G401 (cell line): ENCODE results near the gene CEP135. TPM values are rescaled to one million over a fixed set of nuclear protein-coding genes. Genes with fewer than 3 reads are reported as not detected.
"Not testable (repeated sequence)": the region's sequence is repeated elsewhere in the genome, so short reads cannot be mapped to it uniquely, and the experiment has no call there.

Experiments used
- DNase-seq: peaks from one replicate; pipeline ENCODE4 v3.0.0-alpha.2; 2015; ENCODE audit warnings: low spot score
- in situ Hi-C: cut with HindIII; loops from 2 replicates; pipeline ENCODE4 v1.10.0; 2016; ENCODE audit warnings: low sequenced_read_pairs, mixed read lengths
- total RNA-seq: library from RNA; depleted of rRNA; stranded (reverse); fragments of >200 nt; shearing (Covaris generic); gene quantifications from 2 replicates; pipeline ENCODE4 v1.2.3, GENCODE V29; 2014; rRNA removed

CEP135 gene
- total RNA-seq, 1 experiment from 2014 or later, result 10.7 TPM

DNA sequence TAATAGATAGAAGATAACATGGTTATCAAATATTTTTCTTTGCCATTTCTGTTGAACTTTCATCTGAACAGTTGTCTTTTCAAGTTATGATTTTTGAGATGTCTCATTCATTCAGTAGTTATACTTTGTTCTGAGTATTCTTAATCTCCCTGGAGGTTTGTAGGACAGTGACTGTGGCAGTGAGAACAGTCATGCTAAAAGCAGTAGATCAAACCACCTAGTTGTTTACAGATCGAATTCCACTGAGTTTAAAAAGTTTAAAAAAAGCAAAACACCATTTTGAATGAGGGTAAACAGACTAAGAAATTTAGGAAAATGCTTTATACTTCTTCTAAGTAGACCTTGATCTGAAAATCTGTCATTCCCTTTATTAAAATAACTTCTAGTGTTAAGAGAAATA is 107.2 kb downstream of the CEP135 start:
- in situ Hi-C loops, result no loop called here
- DNase-seq, result no peak

DNA sequence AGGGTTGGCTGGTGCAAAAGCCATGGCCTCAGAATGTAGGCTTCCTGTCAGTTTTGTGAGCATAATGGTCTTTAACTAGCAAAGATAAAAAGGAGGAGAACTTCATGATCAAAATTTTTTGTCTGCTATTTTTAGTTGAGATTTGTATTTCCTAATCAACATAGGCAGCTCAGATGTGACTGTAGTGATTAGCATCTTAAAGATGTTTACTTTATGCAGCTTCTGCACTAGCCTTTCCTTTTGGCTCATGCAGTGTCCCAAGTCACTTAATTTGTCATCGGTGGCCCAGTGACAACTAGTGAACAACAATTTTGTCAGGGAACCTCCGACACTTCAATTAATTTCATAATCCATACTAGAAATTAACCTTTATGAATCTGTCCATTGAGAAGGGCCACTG is 109.8 kb downstream of the CEP135 start:
- in situ Hi-C loops, result no loop called here

DNA sequence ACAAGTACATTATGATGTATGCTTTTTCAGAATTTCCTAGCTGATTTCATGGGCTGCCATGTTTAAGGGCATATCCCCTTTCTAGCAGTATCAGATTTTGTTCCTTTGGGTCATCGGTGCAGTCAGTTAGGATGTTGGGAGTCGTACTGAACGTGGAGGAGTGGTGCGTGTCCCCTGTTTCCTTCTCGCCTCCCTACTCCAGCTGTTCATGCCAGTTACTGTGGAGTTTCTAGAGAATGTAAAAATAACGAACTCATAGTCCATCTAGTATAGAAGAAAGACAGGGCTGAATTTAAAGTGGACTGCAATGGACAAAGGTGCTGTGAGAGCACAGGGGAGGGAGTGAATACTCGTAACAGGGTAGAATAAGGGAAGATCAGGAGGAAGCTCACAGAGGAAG is 111.3 kb downstream of the CEP135 start:
- in situ Hi-C loops, result no loop called here
- DNase-seq, result no peak

More for the DNA sequence above, 109.8 kb downstream of the CEP135 start:
- no peak for DNase-seq

DNA sequence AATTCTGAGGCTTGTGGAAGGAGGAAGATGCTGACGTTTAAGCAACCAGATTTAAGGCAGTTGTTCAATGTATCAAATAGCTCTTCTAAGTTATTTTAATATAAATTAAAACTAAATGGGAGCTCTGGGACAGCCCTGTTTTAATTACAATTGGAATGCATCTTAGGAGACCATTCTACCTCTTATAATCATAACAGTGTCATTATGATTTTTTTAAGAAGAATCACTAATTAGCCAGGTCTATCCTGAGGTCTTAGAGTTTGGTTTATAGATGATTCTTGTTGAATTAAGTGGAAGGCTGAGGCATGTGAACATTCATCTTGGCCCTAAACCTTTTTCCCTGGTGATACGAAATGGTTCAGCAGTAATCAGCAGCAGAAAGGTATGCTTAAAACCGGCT is 113.4 kb downstream of the CEP135 start:
- in situ Hi-C loops, result no loop called here
- DNase-seq, result no peak

DNA sequence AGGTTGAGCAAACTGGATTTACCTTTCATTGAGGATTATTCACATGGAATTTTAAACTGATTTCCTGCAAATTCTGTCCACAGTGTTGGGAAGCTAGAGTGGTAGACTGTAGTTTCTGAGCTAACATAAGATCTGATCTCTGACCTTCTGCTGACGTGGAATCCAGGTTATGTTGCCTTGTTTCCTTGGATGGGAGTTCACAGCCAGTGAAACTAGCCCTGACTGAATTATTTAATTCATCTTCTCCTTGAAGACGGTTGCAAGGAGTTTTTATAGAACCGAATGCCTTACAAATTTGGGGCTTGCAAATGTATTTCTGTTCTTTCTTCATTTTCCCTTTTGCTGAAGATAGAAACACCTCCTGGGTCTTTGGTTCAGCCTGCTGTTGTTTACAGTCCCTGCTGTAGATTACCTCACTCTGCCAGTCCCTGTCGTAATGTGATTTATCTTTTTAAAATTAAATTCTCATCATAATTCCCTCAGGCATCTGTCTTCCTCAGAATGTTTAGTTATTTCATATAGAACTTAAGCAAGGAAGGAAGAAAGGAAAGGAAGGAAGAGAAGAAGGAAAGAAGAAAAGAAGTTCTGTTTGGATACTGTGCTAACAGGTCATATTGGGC is 113.9 kb downstream of the CEP135 start:
- DNase-seq, result no peak
- in situ Hi-C loops, result no loop called here

DNA sequence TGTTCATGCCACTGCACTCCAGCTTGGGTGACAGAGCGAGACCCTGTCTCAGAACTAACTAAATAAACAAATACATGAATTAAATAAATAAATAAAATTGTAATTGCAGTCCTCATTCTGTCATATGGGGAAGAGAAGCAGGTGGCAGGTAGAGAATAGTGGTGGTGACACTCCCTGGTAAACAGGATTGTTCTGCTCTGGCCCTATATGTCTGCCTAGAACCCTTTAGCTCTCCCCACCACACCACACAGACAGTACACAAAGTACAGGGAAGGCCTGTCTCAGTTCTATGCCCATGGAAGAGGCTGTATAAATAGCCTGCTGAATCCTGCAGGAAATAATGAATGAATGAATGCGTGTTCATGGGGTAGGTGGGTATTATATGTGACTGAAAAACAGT is 117.7 kb downstream of the CEP135 start:
- in situ Hi-C loops, result no loop called here

DNA sequence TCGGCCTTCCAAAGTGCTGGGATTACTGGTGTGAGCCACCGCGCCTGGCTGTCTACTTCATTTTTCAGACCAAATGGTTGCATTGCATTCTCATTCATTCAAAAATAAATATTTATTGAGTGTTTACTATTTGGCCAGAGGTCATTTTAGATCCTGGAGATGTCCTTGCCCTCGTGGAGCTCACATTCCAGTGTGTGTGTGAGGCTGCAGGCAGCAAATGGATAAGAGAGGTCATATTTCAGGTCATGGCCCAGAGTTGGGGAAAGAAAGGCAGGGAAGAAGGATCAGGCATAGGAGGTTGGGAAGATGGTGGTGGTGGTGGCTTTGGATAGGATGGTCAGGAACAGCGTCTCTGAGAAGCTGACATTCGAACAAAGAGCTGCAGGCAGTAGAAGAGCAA is 119.1 kb downstream of the CEP135 start:
- no peak for DNase-seq
- in situ Hi-C loops, result no loop called here

More for the DNA sequence above, 117.7 kb downstream of the CEP135 start:
- no peak for DNase-seq

DNA sequence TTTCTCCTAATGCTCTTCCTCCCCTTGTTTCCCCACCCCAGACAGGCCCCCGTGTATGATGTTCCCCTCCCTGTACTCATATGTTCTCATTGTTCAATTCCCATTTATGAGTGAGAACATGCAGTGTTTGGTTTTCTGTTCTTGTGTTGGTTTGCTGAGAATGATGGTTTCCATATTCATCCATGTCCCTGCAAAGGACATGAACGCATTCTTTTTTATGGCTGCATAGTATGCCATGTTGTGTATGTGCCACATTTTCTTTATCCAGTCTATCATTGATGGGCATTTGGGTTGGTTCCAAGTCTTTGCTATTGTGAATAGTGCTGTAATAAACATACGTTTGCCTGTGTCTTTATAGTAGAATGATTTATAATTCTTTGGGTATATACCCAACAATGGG is 124.0 kb downstream of the CEP135 start:
- in situ Hi-C loops, DNase-seq: not testable (repeated sequence)

DNA sequence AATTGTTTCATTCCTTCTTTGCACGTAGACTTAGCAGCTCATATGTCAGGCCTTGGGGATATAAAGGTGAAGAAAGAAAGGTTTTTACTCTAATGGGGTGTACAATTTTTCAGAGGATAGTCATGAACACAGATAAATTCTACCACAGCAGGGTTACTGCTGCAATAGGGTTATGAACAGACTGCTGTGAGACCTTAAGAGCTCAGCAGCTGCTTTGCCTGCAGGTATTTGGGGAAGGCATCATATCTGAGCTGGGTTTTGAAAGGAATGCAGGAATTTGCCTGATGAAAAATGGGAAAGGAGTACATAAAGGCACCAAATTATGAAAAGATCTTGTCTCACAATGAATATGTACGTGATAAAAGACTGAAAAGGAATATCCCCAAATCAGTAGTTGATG is 128.9 kb downstream of the CEP135 start:
- in situ Hi-C loops, result no loop called here
- no peak for DNase-seq

DNA sequence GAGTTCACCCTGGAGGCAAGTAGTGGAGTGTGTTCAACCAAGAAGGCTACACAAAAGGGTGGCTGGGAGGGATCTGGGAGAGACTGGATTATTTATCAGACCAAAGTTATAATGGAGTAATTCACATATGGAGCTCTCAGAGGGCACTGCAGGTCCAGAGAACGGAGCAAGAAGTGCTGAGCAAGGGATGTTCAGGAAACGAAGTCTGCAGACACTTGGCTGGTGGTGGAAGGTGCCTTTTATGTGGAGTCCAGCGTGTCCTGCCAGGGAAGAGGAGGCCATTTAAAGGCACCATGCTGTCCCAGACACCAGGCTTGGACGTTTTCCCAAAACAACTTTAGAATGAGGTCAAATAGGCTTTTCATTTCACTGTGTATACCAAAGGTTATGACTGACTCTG is 130.1 kb downstream of the CEP135 start:
- in situ Hi-C loops, result no loop called here
- DNase-seq, result peak; percentile 21

DNA sequence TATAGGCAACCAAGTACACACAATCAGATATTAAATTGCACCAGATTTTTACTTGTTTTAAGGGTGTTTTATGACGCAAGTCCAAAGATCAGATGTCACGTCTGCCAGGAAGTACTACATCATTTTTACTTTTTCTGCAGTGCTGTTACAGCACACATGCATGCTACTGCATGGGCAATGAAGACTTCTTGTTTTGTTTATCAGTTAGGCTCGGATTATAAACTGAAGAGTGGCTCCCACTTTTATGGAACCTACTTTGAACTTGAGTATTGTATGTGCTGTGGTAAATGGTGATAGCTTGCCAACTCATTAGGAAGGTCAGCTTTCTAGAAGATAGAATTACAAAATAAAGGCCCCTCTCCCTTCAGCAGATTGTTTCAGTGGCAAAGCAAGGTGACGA is 131.6 kb downstream of the CEP135 start:
- in situ Hi-C loops, result no loop called here
- DNase-seq, result no peak

DNA sequence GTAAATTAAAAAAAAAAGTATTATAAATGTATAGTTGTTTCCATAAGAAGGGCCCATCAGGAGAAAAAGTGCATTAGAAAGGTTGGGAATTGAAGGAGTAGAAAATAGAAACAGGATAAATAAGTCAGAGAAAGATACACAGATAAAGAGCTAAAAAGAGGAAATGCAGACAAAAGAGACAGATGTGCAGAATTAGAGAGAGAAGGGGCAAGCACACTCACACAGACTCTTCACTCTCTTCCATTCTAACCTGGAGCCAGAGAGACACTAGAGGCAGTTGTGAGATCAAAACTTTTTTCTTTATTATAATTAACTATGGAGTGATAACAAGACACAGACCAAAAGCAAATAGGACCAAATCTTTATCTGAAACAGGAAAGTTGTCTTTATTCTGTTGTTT is 134.1 kb downstream of the CEP135 start:
- DNase-seq, result no peak
- in situ Hi-C loops, result no loop called here

Other genes with a start within 250 kb of the CEP135 start
- gene EXOC1L, start 129.2 kb upstream of the CEP135 start, total RNA-seq, result not detected in 2 replicates
- 29.7 and 43.6 TPM in 2 replicates for gene EXOC1, start 95.3 kb upstream of the CEP135 start, total RNA-seq